ENCODE data around the gene FAM78B.

GRCh38 chr1:166090244-166090643 is 76.6 kb downstream of the FAM78B start:
- TF ChIP-seq EZH2 (IDR thresholded peaks at IDR 0.05) (no peak), POLR2AphosphoS5 (IDR thresholded peaks at IDR 0.05; ENCODE audit: borderline replicate concordance, low read depth, low read length) (no peak)
